Cardiac fibroblast (primary cell): ENCODE results near the gene RAB34.
"Not testable (repeated sequence)": the region's sequence is repeated elsewhere in the genome, so short reads cannot be mapped to it uniquely, and the experiment has no call there.

Experiments used
- DNase-seq, 2 donors: peaks; one replicate each; pipeline versions ENCODE4 v3.0.0 to v3.0.0-alpha.2; 2010; ENCODE audit warnings: low read depth in 2 of 2
- H3K4me3 ChIP-seq, 2 donors: replicated peaks in 1 of 2; 1 replicate in 1 of 2; 2 replicates in 1 of 2; pipeline ENCODE4 v1.5.1; 2011; ENCODE audit warnings: low read depth in 2 of 2, low read length in 2 of 2, mild to moderate bottlenecking in 2 of 2, moderate library complexity in 1 of 2
- CTCF ChIP-seq: IDR thresholded peaks from one replicate; pipeline ENCODE4 v1.5.1; 2011; ENCODE audit warnings: low read depth, mild to moderate bottlenecking, low read length, inconsistent platforms

RAB34 gene

DNA sequence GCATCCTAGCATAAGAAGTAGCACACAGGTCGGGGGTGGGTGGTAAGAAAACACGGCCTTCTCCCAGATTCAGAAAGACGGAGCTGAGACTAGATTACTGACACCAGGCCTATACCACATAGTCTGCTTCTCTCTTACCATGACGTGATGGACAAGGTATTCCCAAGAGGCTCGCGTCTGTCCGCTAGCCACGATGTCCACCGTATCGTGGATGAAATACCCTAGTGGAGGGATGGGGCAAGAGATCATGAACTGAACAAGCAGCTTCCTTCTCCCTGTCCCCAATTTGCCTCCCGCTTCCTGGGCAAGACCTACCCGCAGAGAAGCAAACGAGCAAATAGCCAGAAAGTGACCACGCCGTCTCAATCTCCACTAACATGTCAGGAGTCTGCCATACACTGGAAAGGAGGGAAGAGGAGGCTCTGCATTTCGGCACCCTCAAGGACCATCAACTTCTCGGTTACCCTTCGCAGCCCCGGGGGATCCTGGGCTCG is 7.5 kb upstream of the RAB34 start:
- peak; percentile 54 to 70 for DNase-seq

DNA sequence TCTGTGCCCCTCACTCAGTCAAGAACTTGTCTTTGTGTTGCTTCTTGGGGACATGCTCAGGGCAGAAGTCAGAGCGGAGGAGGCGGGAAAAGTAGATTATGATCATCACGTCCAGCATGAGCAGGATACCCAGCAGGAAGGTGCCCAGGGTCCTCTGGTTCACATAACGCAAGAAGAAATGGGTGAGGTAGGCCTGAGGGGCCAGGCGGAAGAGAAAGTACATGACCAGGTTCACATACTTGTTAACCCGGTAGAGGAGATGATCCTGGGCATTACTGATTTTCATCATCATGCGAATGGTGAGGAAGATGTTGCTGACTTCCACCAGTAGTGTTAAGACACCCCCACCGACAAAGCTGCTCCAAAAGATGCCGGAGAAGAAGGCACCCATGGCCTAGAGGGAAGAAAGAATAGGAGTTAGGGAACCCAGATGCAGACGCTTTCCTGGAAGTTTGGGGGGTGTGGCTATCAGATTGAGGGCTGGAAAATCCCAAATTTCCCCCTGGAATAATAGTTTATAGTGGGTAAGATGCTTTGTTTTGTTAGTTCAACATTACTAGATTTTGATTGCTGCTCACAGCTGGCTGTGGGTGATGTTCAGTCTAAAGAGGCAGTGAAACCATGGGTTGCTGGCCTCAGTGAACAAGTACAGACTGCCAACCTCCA is 7.0 kb upstream of the RAB34 start:
- peak overlapping the region in 1 of 2 donors; percentile 74 for H3K4me3 ChIP-seq
- TF ChIP-seq CTCF: no peak
- DNase-seq: no peak

More for the DNA sequence above, 7.5 kb upstream of the RAB34 start:
- TF ChIP-seq CTCF: no peak
- H3K4me3 ChIP-seq: peak overlapping the region; percentile 74 to 83

DNA sequence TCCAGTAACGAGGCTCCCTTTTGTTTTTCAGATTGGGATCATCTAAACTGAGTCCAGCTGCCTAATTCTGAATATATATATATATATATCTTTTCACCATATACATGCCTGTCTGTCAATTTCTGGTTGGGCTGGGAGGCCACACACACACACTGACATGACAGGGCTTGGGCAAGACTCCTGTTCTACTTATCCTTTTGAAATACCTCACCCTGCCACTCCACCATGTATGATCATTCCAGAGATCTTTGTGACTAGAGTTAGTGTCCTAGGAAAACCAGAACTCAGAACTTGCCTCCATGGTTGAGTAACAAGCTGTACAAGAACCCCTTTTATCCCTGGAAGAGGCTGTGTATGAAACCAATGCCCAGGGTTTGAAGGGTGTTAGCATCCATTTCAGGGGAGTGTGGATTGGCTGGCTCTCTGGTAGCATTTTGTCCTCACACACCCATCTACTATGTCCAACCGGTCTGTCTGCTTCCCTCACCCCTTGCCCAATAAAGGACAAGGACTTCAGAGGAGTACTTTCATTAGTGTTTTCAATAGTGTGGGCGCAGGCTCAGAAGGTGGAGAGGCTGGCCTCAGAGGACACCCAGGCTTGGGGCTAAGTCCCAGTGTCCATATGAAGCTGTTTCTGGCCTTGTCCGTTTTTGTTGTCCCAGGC is 6.3 kb upstream of the RAB34 start:
- not testable (repeated sequence) for DNase-seq

GRCh38 chr17:28723159-28723835 is 5.6 kb upstream of the RAB34 start:
- TF ChIP-seq CTCF: no peak
- no peak overlapping the region for H3K4me3 ChIP-seq
- no peak for DNase-seq

More for the DNA sequence above, 6.3 kb upstream of the RAB34 start:
- H3K4me3 ChIP-seq: not testable (repeated sequence)

DNA sequence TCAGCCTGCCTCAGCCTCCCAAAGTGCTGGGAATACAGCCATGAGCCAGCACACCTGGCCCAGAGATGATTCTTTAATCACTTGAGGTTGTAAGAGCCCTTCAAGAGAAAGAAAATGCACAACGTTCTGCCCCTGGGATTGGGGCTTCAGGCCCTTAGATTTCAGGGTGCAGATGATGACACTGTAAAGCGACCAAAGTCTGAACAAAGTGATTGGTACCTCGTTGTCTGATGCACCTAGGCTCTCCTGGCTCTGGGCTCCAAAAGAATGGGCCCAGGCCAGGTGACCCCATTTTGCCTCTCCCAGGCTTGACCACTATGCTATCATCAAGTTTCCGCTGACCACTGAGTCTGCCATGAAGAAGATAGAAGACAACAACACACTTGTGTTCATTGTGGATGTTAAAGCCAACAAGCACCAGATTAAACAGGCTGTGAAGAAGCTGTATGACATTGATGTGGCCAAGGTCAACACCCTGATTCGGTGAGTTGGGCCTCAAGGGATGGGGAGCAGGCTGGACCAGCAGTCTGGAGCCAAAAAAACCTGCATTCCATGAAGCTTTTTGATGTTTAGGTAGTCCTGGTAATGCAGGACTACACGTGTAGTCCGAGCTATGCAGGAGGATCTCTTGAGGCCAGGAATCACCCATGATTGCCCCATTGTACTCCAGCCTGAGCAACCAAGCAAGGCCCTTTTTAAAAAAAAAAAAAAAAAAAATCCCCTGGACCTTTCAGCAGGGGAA is 4.9 kb upstream of the RAB34 start:
- H3K4me3 ChIP-seq: peak overlapping the region in 1 of 2 donors; percentile 24

GRCh38 chr17:28720997-28721329 is 3.3 kb upstream of the RAB34 start:
- DNase-seq: not testable (repeated sequence)

More for the DNA sequence above, 4.9 kb upstream of the RAB34 start:
- no peak for TF ChIP-seq CTCF
- DNase-seq: no peak

DNA sequence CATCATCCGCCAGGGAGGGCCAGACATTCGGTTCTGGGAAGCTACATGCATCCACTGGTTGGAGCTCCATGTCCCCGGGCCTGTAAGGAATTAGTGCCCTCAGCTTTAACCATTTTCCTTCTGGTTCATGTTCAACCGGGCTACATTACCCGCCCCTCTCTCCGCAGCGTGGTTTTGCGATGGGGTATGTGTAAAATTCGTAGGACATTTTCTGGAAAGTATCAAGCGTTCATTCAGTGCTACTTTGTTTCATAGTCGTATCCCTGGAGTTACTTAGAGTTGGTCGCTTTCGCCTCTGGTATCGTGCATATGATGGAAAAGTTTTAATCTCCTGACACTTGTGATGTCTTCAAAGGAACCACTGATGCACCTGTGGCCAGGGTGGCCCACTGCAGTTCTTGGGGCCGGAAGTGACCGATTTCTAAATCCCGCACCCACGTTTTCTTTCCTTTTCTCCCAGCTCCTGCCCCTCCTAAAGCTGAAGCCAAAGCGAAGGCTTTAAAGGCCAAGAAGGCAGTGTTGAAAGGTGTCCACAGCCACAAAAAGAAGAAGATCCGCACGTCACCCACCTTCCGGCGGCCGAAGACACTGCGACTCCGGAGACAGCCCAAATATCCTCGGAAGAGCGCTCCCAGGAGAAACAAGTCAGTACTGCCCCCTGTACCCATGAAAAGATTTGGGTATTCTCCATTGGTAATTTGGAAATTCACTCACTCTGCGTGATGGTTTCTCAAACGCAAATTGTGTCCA is 2.8 kb upstream of the RAB34 start:
- H3K4me3 ChIP-seq: peak overlapping the region; percentile 96
- TF ChIP-seq CTCF: peak; percentile 19
- peak in 1 of 2 donors; percentile 20 for DNase-seq

More at GRCh38 chr17:28720997-28721329, 3.3 kb upstream of the RAB34 start:
- peak overlapping the region; percentile 96 for H3K4me3 ChIP-seq
